H1 (cell line): ENCODE data around the gene SIRPB1. TPM values are rescaled to one million over a fixed set of nuclear protein-coding genes. Genes with fewer than 3 reads are reported as not detected.

ENCODE experiments used
- CHD1 ChIP-seq: IDR thresholded peaks from 2 replicates; pipeline ENCODE4 v1.6.1; 2012; ENCODE audit warnings: low read depth, low read length, improper control_type of control experiment
- CTCF ChIP-seq, 3 experiments: IDR thresholded peaks; 1 replicate in 2 of 3; 2 replicates in 1 of 3; pipeline versions ENCODE4 v1.5.1 to v1.6.1; 2011; ENCODE audit warnings: low read length in 3 of 3, mild to moderate bottlenecking in 3 of 3, inconsistent platforms in 2 of 3, low read depth in 1 of 3, moderate library complexity in 1 of 3; ENCODE audit not compliant: insufficient read depth in 1 of 3; ENCODE audit errors: control extremely low read depth in 1 of 3
- GTF2F1 ChIP-seq: IDR thresholded peaks from 2 replicates; pipeline ENCODE4 v1.6.1; 2012; ENCODE audit warnings: low read depth, low read length, improper control_type of control experiment, borderline replicate concordance
- MAFK ChIP-seq: IDR thresholded peaks from 2 replicates; pipeline ENCODE4 v1.6.1; 2012; ENCODE audit warnings: low read depth, mild to moderate bottlenecking, improper control_type of control experiment, low read length
- RBBP5 ChIP-seq: IDR thresholded peaks from 2 replicates; pipeline ENCODE4 v1.7.1; 2012; ENCODE audit warnings: low read depth, mild to moderate bottlenecking, inconsistent platforms, low read length, moderate library complexity, borderline replicate concordance
- RXRA ChIP-seq: IDR thresholded peaks from 2 replicates; pipeline ENCODE4 v1.6.1; 2011; ENCODE audit warnings: low read depth, mild to moderate bottlenecking, low read length, moderate library complexity; ENCODE audit not compliant: insufficient read depth
- SAP30 ChIP-seq: fragments of 300-600 bp; sonication (generic); IDR thresholded peaks from 2 replicates; pipeline ENCODE4 v1.7.1; 2012; ENCODE audit warnings: low read length, moderate library complexity, mild to moderate bottlenecking, inconsistent platforms; ENCODE audit not compliant: insufficient read depth, insufficient replicate concordance
- polyA plus RNA-seq, 7 experiments: library from polyadenylated mRNA; depleted of rRNA in 3 of 7; stranded (reverse) in 5 of 7; unstranded in 2 of 7; fragments of >200 nt in 5 of 7; fragments of 200-250 nt in 2 of 7; gene quantifications; 1 replicate in 5 of 7; 2 replicates in 1 of 7; 4 replicates in 1 of 7; pipeline versions ENCODE4 v1.2.1 to v1.2.3, GENCODE V29; 2011 to 2013; ENCODE audit warnings: missing spikeins in 2 of 7, mixed read lengths in 2 of 7
- total RNA-seq: library from RNA; stranded (reverse); fragmentation: NEBNext Ultra II Directional; extraction: Animal tissue kit (Norgen Biotek cat#: 25700); gene quantifications from 2 replicates; pipeline ENCODE4 v1.2.1, GENCODE V29; 2021
- TF ChIP-seq, protein P1 (sequence below): fragments of 300-600 bp; sonication (generic); IDR thresholded peaks from 2 replicates; pipeline ENCODE4 v1.7.1; 2012; ENCODE audit warnings: low read length, moderate library complexity, mild to moderate bottlenecking, inconsistent platforms; ENCODE audit not compliant: insufficient replicate concordance

SIRPB1 gene
- total and polyA plus RNA-seq, 2 of the 8 experiments (the other 6 are each of a cell fraction or from before 2014, with no cell fraction given): 0.14 to 0.99 TPM

- TF ChIP-seq, protein P1, sequence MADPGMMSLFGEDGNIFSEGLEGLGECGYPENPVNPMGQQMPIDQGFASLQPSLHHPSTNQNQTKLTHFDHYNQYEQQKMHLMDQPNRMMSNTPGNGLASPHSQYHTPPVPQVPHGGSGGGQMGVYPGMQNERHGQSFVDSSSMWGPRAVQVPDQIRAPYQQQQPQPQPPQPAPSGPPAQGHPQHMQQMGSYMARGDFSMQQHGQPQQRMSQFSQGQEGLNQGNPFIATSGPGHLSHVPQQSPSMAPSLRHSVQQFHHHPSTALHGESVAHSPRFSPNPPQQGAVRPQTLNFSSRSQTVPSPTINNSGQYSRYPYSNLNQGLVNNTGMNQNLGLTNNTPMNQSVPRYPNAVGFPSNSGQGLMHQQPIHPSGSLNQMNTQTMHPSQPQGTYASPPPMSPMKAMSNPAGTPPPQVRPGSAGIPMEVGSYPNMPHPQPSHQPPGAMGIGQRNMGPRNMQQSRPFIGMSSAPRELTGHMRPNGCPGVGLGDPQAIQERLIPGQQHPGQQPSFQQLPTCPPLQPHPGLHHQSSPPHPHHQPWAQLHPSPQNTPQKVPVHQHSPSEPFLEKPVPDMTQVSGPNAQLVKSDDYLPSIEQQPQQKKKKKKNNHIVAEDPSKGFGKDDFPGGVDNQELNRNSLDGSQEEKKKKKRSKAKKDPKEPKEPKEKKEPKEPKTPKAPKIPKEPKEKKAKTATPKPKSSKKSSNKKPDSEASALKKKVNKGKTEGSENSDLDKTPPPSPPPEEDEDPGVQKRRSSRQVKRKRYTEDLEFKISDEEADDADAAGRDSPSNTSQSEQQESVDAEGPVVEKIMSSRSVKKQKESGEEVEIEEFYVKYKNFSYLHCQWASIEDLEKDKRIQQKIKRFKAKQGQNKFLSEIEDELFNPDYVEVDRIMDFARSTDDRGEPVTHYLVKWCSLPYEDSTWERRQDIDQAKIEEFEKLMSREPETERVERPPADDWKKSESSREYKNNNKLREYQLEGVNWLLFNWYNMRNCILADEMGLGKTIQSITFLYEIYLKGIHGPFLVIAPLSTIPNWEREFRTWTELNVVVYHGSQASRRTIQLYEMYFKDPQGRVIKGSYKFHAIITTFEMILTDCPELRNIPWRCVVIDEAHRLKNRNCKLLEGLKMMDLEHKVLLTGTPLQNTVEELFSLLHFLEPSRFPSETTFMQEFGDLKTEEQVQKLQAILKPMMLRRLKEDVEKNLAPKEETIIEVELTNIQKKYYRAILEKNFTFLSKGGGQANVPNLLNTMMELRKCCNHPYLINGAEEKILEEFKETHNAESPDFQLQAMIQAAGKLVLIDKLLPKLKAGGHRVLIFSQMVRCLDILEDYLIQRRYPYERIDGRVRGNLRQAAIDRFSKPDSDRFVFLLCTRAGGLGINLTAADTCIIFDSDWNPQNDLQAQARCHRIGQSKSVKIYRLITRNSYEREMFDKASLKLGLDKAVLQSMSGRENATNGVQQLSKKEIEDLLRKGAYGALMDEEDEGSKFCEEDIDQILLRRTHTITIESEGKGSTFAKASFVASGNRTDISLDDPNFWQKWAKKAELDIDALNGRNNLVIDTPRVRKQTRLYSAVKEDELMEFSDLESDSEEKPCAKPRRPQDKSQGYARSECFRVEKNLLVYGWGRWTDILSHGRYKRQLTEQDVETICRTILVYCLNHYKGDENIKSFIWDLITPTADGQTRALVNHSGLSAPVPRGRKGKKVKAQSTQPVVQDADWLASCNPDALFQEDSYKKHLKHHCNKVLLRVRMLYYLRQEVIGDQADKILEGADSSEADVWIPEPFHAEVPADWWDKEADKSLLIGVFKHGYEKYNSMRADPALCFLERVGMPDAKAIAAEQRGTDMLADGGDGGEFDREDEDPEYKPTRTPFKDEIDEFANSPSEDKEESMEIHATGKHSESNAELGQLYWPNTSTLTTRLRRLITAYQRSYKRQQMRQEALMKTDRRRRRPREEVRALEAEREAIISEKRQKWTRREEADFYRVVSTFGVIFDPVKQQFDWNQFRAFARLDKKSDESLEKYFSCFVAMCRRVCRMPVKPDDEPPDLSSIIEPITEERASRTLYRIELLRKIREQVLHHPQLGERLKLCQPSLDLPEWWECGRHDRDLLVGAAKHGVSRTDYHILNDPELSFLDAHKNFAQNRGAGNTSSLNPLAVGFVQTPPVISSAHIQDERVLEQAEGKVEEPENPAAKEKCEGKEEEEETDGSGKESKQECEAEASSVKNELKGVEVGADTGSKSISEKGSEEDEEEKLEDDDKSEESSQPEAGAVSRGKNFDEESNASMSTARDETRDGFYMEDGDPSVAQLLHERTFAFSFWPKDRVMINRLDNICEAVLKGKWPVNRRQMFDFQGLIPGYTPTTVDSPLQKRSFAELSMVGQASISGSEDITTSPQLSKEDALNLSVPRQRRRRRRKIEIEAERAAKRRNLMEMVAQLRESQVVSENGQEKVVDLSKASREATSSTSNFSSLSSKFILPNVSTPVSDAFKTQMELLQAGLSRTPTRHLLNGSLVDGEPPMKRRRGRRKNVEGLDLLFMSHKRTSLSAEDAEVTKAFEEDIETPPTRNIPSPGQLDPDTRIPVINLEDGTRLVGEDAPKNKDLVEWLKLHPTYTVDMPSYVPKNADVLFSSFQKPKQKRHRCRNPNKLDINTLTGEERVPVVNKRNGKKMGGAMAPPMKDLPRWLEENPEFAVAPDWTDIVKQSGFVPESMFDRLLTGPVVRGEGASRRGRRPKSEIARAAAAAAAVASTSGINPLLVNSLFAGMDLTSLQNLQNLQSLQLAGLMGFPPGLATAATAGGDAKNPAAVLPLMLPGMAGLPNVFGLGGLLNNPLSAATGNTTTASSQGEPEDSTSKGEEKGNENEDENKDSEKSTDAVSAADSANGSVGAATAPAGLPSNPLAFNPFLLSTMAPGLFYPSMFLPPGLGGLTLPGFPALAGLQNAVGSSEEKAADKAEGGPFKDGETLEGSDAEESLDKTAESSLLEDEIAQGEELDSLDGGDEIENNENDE: no peak
- TF ChIP-seq CHD1: no peak
- no peak for TF ChIP-seq RXRA
- TF ChIP-seq GTF2F1: no peak
- no peak for TF ChIP-seq CTCF (IDR thresholded peaks at IDR 0.05; ENCODE audit: control extremely low read depth in 1 of 3, insufficient read depth in 1 of 3, low read depth in 1 of 3, low read length in 3 of 3)
- no peak for TF ChIP-seq MAFK
- TF ChIP-seq RBBP5: no peak
- no peak for TF ChIP-seq SAP30
Observed at GRCh38 chr20:1637226-1637625, 17.4 kb upstream of the SIRPB1 start (continued).
